DND-41 (cell line): ENCODE measurements around the gene CD151.

Experiments used
- EZH2 ChIP-seq: IDR thresholded peaks from 3 replicates; pipeline ENCODE4 v1.6.1; 2012; ENCODE audit warnings: borderline replicate concordance, low read depth, mild to moderate bottlenecking, moderate library complexity, low read length, inconsistent platforms; ENCODE audit not compliant: severe bottlenecking
- TF ChIP-seq, protein P1 (sequence below): IDR thresholded peaks from 2 replicates; pipeline ENCODE4 v1.5.1; 2012; ENCODE audit warnings: borderline replicate concordance, low read length, moderate library complexity, mild to moderate bottlenecking; ENCODE audit not compliant: poor library complexity, severe bottlenecking; ENCODE audit errors: extremely low read depth

DNA sequence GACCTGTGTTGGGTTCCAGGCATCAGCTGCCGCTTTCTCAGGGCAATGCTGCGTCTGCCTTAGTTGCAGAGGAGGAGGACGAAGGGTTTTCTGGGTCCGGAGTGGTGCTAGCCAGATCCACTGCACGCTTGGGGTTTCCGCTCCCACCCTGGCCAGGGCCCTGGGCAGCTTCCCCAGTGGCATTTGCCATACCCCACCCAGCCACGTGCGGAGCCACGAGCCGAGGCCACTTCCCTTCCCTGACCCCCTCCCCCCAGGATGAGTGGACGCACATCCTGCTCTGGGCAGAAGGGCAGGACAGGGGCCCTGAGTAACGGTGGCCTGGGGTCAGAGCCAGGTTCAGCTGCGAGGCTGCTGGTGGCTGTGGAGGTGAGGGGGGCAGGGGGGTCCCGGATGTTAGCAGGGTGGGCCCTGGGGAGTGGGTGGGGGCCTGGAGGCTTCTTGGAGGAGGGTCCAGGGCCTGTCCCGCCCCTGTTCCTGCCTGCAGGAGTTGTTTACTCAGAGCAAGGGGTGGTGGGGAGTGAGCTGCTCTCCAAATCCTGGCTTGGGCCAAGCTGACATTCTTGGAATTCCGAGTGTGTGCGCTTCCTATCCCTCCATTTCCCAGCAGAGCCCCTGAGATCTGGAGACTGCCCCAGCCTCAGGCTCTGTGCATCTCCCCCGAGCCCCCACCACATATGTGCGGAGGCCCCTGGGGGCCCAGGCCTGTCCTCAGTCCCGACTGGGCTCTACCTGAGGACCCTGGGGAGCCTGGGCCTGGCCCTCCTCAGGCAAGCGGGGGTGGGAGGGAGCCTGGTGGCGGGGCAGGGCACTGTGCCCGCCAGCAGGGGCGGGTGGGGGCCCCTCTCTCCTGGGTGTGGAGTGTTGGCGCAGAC, 11.3 kb downstream of the CD151 start:
- TF ChIP-seq, protein P1, sequence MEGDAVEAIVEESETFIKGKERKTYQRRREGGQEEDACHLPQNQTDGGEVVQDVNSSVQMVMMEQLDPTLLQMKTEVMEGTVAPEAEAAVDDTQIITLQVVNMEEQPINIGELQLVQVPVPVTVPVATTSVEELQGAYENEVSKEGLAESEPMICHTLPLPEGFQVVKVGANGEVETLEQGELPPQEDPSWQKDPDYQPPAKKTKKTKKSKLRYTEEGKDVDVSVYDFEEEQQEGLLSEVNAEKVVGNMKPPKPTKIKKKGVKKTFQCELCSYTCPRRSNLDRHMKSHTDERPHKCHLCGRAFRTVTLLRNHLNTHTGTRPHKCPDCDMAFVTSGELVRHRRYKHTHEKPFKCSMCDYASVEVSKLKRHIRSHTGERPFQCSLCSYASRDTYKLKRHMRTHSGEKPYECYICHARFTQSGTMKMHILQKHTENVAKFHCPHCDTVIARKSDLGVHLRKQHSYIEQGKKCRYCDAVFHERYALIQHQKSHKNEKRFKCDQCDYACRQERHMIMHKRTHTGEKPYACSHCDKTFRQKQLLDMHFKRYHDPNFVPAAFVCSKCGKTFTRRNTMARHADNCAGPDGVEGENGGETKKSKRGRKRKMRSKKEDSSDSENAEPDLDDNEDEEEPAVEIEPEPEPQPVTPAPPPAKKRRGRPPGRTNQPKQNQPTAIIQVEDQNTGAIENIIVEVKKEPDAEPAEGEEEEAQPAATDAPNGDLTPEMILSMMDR: no peak
- no peak for TF ChIP-seq EZH2
